ENCODE data around the gene DPEP1. TPM values are rescaled to one million over a fixed set of nuclear protein-coding genes. Genes with fewer than 3 reads are reported as not detected.

The DPEP1 gene
- total and polyA plus RNA-seq, 8 donors, result 0.23 to 12.3 (median 1.00) TPM; not detected in 2

DNA sequence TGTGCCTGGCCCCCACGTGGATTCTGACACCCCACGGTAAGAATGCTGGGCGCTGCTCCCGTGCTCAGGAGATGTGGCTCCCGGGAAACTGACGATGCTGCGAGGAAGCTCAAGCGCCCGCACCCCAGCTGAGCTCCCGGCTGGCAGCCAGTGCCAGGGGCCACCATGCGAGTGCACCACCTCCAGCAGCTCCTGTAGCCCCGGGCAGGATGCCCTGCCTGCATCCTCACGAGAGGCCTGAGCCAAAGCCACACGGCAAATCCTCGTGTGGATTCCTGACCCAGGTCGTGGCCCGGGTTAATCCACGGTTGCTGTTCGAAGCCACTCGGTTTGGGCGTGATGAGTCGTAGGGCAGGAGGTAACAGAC lies 11.6 kb upstream of the DPEP1 start:
- intact Hi-C loops (cut with DNase I; ENCODE audit: low total_unique reads), result no loop called here
- Histone ChIP-seq H3K27ac (no peak overlapping the region), H3K4me1 (peaks cover 0 to 15% (median 10%) of the 10 kb centered on the region in 4 donors), H3K4me3 (no peak overlapping the region), H3K27me3 (peaks cover 0 to 42% (median 5%) of the 10 kb centered on the region in 3 donors), H3K9me3 (no peaks in the 10 kb centered on the region), H3K36me3 (no peaks in the 10 kb centered on the region)
- WGBS, 5 donors, result 38 to 64% (median 60%) methylated on average over 18 to 22 of the region's 22 CpGs
- DNase-seq, result no peak
- TF ChIP-seq, protein P1, sequence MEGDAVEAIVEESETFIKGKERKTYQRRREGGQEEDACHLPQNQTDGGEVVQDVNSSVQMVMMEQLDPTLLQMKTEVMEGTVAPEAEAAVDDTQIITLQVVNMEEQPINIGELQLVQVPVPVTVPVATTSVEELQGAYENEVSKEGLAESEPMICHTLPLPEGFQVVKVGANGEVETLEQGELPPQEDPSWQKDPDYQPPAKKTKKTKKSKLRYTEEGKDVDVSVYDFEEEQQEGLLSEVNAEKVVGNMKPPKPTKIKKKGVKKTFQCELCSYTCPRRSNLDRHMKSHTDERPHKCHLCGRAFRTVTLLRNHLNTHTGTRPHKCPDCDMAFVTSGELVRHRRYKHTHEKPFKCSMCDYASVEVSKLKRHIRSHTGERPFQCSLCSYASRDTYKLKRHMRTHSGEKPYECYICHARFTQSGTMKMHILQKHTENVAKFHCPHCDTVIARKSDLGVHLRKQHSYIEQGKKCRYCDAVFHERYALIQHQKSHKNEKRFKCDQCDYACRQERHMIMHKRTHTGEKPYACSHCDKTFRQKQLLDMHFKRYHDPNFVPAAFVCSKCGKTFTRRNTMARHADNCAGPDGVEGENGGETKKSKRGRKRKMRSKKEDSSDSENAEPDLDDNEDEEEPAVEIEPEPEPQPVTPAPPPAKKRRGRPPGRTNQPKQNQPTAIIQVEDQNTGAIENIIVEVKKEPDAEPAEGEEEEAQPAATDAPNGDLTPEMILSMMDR (IDR thresholded peaks at IDR 0.05), result no peak

DNA sequence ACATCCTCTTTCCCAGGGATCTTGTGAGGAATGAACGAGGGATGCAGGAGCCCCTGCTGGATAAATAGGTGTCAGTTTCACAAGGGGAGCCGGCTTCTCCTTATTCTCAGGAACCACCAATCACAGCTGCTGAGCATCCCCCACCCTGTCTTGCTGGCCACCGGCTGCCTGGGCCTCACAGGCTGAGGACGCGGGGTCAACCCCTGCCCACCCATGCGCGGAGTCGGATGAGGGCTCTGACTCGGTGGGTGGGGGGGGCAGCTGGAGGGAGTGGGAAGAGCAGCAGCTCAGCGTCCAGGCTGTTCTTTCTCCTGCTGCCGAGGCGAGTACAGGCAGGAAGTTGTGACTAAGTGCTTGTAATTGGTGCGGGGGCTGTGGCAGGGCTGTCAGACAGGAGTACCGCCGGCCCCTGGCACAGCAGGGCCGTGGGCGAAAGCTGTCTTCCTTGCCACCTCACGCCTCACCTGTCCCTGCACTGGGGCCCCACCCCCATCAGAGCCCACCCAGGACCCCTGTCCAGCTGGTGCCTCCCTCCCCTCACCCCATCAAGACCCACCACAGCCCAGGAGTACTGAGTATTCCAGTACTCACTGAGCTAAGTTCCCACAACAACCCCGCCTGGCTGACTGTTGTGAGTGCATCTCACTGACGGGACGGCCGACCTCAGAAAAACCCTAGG lies 11.0 kb upstream of the DPEP1 start:
- Histone ChIP-seq H3K4me1 (peaks cover 0 to 15% (median 10%) of the 10 kb centered on the region in 4 donors), H3K36me3 (no peaks in the 10 kb centered on the region), H3K27me3 (peaks cover 0 to 42% (median 5%) of the 10 kb centered on the region in 3 donors), H3K4me3 (no peak overlapping the region), H3K27ac (no peak overlapping the region), H3K9me3 (no peaks in the 10 kb centered on the region)
- 5 to 13% (median 10%) methylated on average over 14 to 22 of the region's 22 CpGs for WGBS, 5 donors
- DNase-seq, result peak in 1 of 2 donors; percentile 68
- intact Hi-C loops (cut with DNase I; ENCODE audit: low total_unique reads), result no loop called here
- TF ChIP-seq POLR2A (IDR thresholded peaks at IDR 0.05), result no peak
- TF ChIP-seq, protein P1 (IDR thresholded peaks at IDR 0.05), result no peak
- TF ChIP-seq EP300 (IDR thresholded peaks at IDR 0.05), result no peak
- no peak for TF ChIP-seq POLR2AphosphoS5 (IDR thresholded peaks at IDR 0.05)

GRCh38 chr16:89602952-89603590 lies 10.4 kb upstream of the DPEP1 start:
- TF ChIP-seq POLR2AphosphoS5 (IDR thresholded peaks at IDR 0.05) (no peak), POLR2A (IDR thresholded peaks at IDR 0.05) (no peak), EP300 (IDR thresholded peaks at IDR 0.05) (no peak)
- TF ChIP-seq, protein P1 (IDR thresholded peaks at IDR 0.05), result no peak
- Histone ChIP-seq H3K4me1 (peaks cover 0 to 15% (median 10%) of the 10 kb centered on the region in 4 donors), H3K27me3 (peaks cover 0 to 42% (median 5%) of the 10 kb centered on the region in 3 donors), H3K27ac (no peak overlapping the region), H3K36me3 (no peaks in the 10 kb centered on the region), H3K9me3 (no peaks in the 10 kb centered on the region), H3K4me3 (no peak overlapping the region)
- 60 to 69% (median 62%) methylated on average over 3 to 5 of the region's 5 CpGs for WGBS, 5 donors
- no peak for DNase-seq
- intact Hi-C loops (cut with DNase I; ENCODE audit: low total_unique reads), result no loop called here

- TF ChIP-seq POLR2AphosphoS5 (IDR thresholded peaks at IDR 0.05) (no peak), POLR2A (IDR thresholded peaks at IDR 0.05) (no peak), EP300 (IDR thresholded peaks at IDR 0.05) (no peak)
- TF ChIP-seq, protein P1 (IDR thresholded peaks at IDR 0.05), result no peak
- Histone ChIP-seq H3K27me3 (peaks cover 0 to 45% (median 5%) of the 10 kb centered on the region in 3 donors), H3K4me1 (peaks cover 0 to 15% (median 10%) of the 10 kb centered on the region in 4 donors), H3K27ac (no peak overlapping the region), H3K4me3 (no peak overlapping the region), H3K36me3 (no peaks in the 10 kb centered on the region), H3K9me3 (no peaks in the 10 kb centered on the region)
- intact Hi-C loops (cut with DNase I; ENCODE audit: low total_unique reads), result no loop called here
- 82 to 91% (median 86%) methylated on average over 15 to 16 of the region's 16 CpGs for WGBS, 5 donors
- DNase-seq, result no peak
These were observed 8.7 kb upstream of the DPEP1 start for GRCh38 chr16:89604764-89605163.
